Natural killer cell (primary cell): ENCODE results near the gene MAGEE1. TPM values are rescaled to one million over a fixed set of nuclear protein-coding genes. Genes with fewer than 3 reads are reported as not detected.

Source experiments
- ATAC-seq, 3 donors: fragments of 150-1000 bp in 2 of 3; fragments of 200-7000 bp in 1 of 3; cut with Tn5 transposase; 1 replicate in 1 of 3; 2 replicates in 2 of 3; pipeline ENCODE4 v1.10.0; 2021; ENCODE audit warnings: mild to moderate bottlenecking in 2 of 3, moderate library complexity in 2 of 3
- DNase-seq, 2 donors: peaks; one replicate each; pipeline versions ENCODE4 v3.0.0 to v3.0.0-alpha.2; 2013 to 2021; ENCODE audit warnings: mixed read lengths in 1 of 2
- H3K27ac ChIP-seq: one replicate; pipeline ENCODE4 v1.5.1; 2013; ENCODE audit warnings: mild to moderate bottlenecking, low read length
- H3K27me3 ChIP-seq: one replicate; pipeline ENCODE4 v1.6.1; 2013; ENCODE audit warnings: low read length; ENCODE audit not compliant: control insufficient read depth, insufficient read depth
- H3K36me3 ChIP-seq: one replicate; pipeline ENCODE4 v1.6.1; 2013; ENCODE audit warnings: low read length; ENCODE audit not compliant: control insufficient read depth, insufficient read depth
- H3K4me1 ChIP-seq: one replicate; pipeline ENCODE4 v1.6.1; 2013; ENCODE audit warnings: low read length; ENCODE audit not compliant: control insufficient read depth, insufficient read depth
- H3K4me3 ChIP-seq: one replicate; pipeline ENCODE4 v1.5.1; 2013; ENCODE audit warnings: low read length
- H3K9me3 ChIP-seq: one replicate; pipeline ENCODE4 v1.6.1; 2013; ENCODE audit warnings: low read length; ENCODE audit not compliant: control insufficient read depth, insufficient read depth
- H3K27ac Mint-ChIP-seq, 2 donors: one replicate each; pipeline ENCODE4 v1.8.0; 2022; ENCODE audit warnings: mild to moderate bottlenecking in 2 of 2, mixed read lengths in 2 of 2, moderate library complexity in 1 of 2
- H3K27me3 Mint-ChIP-seq, 2 donors: one replicate each; pipeline ENCODE4 v1.8.0; 2022; ENCODE audit warnings: low read depth in 2 of 2, mixed read lengths in 2 of 2
- H3K36me3 Mint-ChIP-seq: one replicate; pipeline ENCODE4 v1.8.0; 2022; ENCODE audit warnings: mixed read lengths
- H3K4me1 Mint-ChIP-seq, 2 donors: one replicate each; pipeline ENCODE4 v1.8.0; 2022; ENCODE audit warnings: mixed read lengths in 2 of 2
- H3K4me3 Mint-ChIP-seq: one replicate; pipeline ENCODE4 v1.8.0; 2022; ENCODE audit warnings: mild to moderate bottlenecking, moderate library complexity, mixed read lengths
- H3K9me3 Mint-ChIP-seq, 2 donors: one replicate each; pipeline ENCODE4 v1.8.0; 2022; ENCODE audit warnings: mixed read lengths in 2 of 2
- WGBS: methylation state at CpG from one replicate; pipeline ENCODE4 v1.1.7; 2013; ENCODE audit warnings: missing lambda C conversion rate; ENCODE audit not compliant: insufficient coverage; 5-methylcytosine and 5-hydroxymethylcytosine counted together
- intact Hi-C: fragments of 100-400 bp; cut with micrococcal nuclease; formaldehyde crosslinking; loops from one replicate; pipeline ENCODE4 v1.14.2; 2022
- total RNA-seq, 4 donors: library from RNA; stranded (reverse); fragments of 120-200 nt in 1 of 4; gene quantifications; one replicate each; pipeline versions ENCODE4 v1.2.3 to v1.2.4, GENCODE V29; 2013 to 2022
- TF ChIP-seq, protein P1 (sequence below): fragments of 200-600 bp; IDR thresholded peaks from one replicate; pipeline ENCODE4 v1.8.0; 2022; ENCODE audit warnings: antibody characterized with exemption

Gene MAGEE1
- total RNA-seq, 3 donors from 2014 or later (not counting 1 experiment from before 2014, with no cell fraction given), result 6.3 to 11.8 (median 11.7) TPM

DNA sequence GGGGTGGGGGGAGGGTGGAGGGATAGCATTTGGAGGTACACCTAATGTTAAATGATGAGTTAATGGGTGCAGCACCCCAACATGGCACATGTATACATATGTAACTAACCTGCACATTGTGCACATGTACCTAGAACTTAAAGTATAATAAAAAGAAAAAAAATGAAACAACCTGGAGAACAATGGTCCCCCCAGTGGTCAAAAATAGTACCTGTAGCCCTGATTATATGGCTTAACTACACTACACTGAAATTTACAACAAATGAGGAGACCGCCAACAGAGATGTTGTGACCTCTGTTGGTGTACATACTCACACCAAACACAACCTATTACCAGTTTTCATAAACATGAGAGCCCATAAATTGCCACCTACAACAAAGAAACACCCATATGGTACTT, 7.3 kb upstream of the MAGEE1 start:
- TF ChIP-seq, protein P1, sequence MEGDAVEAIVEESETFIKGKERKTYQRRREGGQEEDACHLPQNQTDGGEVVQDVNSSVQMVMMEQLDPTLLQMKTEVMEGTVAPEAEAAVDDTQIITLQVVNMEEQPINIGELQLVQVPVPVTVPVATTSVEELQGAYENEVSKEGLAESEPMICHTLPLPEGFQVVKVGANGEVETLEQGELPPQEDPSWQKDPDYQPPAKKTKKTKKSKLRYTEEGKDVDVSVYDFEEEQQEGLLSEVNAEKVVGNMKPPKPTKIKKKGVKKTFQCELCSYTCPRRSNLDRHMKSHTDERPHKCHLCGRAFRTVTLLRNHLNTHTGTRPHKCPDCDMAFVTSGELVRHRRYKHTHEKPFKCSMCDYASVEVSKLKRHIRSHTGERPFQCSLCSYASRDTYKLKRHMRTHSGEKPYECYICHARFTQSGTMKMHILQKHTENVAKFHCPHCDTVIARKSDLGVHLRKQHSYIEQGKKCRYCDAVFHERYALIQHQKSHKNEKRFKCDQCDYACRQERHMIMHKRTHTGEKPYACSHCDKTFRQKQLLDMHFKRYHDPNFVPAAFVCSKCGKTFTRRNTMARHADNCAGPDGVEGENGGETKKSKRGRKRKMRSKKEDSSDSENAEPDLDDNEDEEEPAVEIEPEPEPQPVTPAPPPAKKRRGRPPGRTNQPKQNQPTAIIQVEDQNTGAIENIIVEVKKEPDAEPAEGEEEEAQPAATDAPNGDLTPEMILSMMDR, result peak; percentile 18
- Histone ChIP-seq H3K9me3 (no peaks in the 10 kb centered on the region), H3K36me3 (no peaks in the 10 kb centered on the region), H3K4me1 (no peaks in the 10 kb centered on the region), H3K4me3 (no peak overlapping the region), H3K27ac (no peak overlapping the region), H3K27me3 (no peaks in the 10 kb centered on the region)
- ATAC-seq, result peak in 2 of 3 donors; percentile 40 to 48
- Mint-ChIP-seq H3K27ac (no peak overlapping the region), H3K4me1 (peaks cover 0 to 9% of the 10 kb centered on the region in 2 donors), H3K36me3 (no peaks in the 10 kb centered on the region), H3K4me3 (no peak overlapping the region), H3K9me3 (no peaks in the 10 kb centered on the region), H3K27me3 (peaks cover 11 to 19% of the 10 kb centered on the region in 2 donors)
- intact Hi-C loops, result no loop called here
- WGBS, result 100% methylated on average over 1 of the region's 1 CpG
- peak in 1 of 2 donors; percentile 25 for DNase-seq

DNA sequence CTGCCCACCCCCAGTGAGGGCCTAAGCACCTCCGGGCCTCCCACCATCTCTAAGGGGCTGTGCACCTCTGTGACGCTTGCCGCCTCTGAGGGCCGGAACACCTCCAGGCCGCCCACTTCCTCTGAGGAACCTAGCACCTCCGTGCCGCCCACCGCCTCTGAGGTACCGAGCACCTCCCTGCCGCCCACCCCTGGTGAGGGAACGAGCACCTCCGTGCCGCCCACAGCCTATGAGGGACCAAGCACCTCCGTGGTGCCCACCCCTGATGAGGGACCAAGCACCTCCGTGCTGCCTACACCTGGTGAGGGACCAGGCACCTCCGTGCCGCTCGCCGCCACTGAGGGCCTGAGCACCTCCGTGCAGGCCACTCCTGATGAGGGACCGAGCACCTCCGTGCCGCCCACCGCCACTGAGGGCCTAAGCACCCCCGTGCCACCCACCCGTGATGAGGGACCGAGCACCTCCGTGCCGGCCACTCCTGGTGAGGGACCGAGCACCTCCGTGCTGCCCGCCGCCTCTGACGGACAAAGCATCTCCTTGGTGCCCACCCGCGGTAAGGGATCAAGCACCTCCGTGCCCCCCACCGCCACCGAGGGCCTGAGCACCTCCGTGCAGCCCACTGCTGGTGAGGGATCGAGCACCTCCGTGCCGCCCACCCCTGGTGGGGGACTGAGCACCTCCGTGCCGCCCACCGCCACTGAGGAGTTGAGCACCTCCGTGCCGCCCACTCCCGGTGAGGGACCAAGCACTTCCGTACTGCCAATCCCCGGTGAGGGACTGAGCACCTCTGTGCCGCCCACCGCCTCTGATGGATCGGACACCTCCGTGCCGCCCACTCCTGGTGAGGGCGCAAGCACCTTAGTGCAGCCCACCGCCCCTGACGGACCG, 977 bp downstream of the MAGEE1 start:
- Mint-ChIP-seq H3K27ac (peak overlapping the region; percentile 85 to 90), H3K27me3 (peaks cover 2 to 11% of the 10 kb centered on the region in 2 donors), H3K4me1 (peaks cover 15 to 39% of the 10 kb centered on the region in 2 donors), H3K4me3 (peak overlapping the region; percentile 96), H3K36me3 (no peaks in the 10 kb centered on the region), H3K9me3 (no peaks in the 10 kb centered on the region)
- H3K27ac ChIP-seq, result peak overlapping the region; percentile 80
- TF ChIP-seq, protein P1, result no peak
- peak overlapping the region; percentile 57 for H3K4me3 ChIP-seq
- H3K27me3 ChIP-seq, result no peaks in the 10 kb centered on the region
- DNase-seq (peak; percentile 30 to 64), ATAC-seq (peak; percentile 66 to 72 (median 72))
- H3K4me1 ChIP-seq, result peaks cover 13% of the 10 kb centered on the region
- no peaks in the 10 kb centered on the region for H3K36me3 ChIP-seq
- intact Hi-C loops, result no loop called here
- H3K9me3 ChIP-seq, result no peaks in the 10 kb centered on the region
- WGBS, result 36% methylated on average over 60 of the region's 60 CpGs

DNA sequence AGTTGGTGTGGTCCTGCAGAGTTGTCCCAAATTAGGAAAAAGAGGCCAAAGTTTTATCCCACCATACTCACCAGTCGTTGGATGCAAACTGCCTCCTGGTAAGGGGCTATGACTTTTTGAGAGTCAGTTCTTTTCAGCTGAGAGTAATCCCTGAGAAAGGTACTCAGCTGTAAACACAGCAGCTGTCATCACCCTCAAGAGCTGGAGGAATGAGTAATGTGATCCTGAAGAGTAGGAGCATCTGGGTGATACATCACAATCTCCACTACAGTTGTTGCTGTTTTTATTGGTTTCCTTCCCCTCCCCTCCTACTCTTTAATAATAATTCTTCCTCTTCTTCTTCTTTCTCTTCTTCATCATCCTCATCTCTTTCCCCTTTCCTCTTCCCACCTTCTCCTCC, 5.7 kb downstream of the MAGEE1 start:
- Histone ChIP-seq H3K27ac (no peak overlapping the region), H3K27me3 (no peaks in the 10 kb centered on the region), H3K36me3 (no peaks in the 10 kb centered on the region), H3K4me3 (no peak overlapping the region), H3K9me3 (no peaks in the 10 kb centered on the region), H3K4me1 (peaks cover 13% of the 10 kb centered on the region)
- TF ChIP-seq, protein P1, result no peak
- H3K36me3 Mint-ChIP-seq, result no peaks in the 10 kb centered on the region
- DNase-seq, result no peak
- no peak overlapping the region for H3K27ac Mint-ChIP-seq
- H3K27me3 Mint-ChIP-seq, result no peaks in the 10 kb centered on the region
- no peaks in the 10 kb centered on the region for H3K9me3 Mint-ChIP-seq
- H3K4me1 Mint-ChIP-seq, result peaks cover 9 to 34% of the 10 kb centered on the region in 2 donors
- no CpG with 5 or more reads among the region's 1 CpG for WGBS
- ATAC-seq, result no peak
- intact Hi-C loops, result no loop called here
- H3K4me3 Mint-ChIP-seq, result no peak overlapping the region
